Fibroblast of mammary gland (primary cell): Measurements from ENCODE around the gene TACC2.

ENCODE experiments used
- DNase-seq: peaks from one replicate; pipeline ENCODE4 v3.0.0-alpha.2; 2010; ENCODE audit warnings: low read depth
- H3K4me3 ChIP-seq: 2 replicates; pipeline ENCODE4 v1.5.1; 2011; ENCODE audit warnings: low read depth, mild to moderate bottlenecking, low read length, moderate library complexity; ENCODE audit not compliant: control insufficient read depth
- TF ChIP-seq, protein P1 (sequence below): conservative IDR thresholded peaks from 2 replicates; pipeline ENCODE4 v1.5.1; 2011; ENCODE audit warnings: low read depth, low read length, inconsistent platforms; ENCODE audit not compliant: control insufficient read depth, insufficient read depth

Gene TACC2

DNA sequence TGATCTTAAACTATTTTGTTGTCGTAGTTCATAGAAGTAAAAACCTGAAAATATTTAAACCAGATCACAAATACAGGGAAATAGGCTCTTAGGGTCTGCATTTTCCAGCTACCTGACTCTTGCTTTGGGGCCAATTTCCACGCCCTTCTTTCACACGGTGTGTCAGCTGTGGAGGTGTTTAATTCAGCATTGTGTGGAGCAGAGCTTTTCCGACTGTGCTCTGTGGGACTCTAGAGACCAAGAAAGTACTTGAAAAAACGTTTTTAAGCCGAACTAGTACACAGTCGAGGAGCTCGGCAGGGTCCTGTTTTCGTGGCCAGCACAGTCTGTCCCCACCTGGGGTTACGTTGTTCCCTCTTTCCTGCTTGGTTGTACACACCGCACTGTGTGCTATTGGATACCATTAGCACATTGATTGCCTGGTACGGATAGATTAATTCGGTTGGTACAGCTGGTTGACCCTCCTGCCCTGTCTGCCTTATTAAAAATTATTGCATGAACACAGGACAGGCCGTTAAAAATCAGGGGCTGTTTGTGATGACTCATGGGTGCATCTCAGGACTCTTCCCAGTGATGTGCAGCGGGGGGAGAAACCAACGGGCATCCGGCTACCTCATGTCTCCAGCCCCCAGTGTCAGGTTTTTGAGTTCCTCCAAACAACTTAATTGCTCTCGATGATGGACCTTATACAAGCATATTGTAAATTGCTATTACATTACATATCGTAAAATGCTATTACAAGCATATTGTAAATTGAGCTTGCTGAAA lies 201.4 kb downstream of the TACC2 start:
- H3K4me3 ChIP-seq, result no peak overlapping the region
- TF ChIP-seq, protein P1, sequence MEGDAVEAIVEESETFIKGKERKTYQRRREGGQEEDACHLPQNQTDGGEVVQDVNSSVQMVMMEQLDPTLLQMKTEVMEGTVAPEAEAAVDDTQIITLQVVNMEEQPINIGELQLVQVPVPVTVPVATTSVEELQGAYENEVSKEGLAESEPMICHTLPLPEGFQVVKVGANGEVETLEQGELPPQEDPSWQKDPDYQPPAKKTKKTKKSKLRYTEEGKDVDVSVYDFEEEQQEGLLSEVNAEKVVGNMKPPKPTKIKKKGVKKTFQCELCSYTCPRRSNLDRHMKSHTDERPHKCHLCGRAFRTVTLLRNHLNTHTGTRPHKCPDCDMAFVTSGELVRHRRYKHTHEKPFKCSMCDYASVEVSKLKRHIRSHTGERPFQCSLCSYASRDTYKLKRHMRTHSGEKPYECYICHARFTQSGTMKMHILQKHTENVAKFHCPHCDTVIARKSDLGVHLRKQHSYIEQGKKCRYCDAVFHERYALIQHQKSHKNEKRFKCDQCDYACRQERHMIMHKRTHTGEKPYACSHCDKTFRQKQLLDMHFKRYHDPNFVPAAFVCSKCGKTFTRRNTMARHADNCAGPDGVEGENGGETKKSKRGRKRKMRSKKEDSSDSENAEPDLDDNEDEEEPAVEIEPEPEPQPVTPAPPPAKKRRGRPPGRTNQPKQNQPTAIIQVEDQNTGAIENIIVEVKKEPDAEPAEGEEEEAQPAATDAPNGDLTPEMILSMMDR, result no peak
- peak; percentile 57 for DNase-seq

DNA sequence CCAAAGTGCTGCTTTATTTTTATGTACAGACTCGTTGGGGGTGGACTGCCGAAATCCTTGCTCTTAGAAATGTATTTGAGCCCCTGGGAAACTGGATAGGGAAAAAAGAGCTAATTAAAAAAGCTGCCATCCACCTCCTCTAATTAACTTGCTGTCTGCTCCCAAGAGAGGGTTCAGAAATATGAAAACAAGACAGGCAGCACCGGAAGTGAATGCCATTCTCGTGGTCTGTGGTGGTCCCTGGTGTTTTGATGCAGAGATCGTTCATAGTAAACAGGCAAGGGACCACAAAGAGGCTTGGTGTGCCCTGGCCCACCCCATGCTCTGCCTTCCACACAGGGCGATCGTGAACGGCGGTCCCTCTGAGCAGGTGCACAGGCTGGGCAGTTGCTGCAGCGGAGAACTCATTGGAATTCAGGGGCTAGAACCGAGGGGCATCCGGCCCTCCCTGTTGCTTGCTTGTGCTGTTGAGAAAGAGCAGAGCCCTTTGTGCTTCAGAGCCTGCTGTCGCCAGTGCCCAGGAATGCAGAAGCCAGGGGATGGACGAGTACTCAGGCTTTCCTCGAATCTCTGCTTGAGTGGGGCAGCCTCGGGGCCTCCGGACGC lies 203.1 kb downstream of the TACC2 start:
- TF ChIP-seq, protein P1, result no peak
- no peak for DNase-seq
- no peak overlapping the region for H3K4me3 ChIP-seq

DNA sequence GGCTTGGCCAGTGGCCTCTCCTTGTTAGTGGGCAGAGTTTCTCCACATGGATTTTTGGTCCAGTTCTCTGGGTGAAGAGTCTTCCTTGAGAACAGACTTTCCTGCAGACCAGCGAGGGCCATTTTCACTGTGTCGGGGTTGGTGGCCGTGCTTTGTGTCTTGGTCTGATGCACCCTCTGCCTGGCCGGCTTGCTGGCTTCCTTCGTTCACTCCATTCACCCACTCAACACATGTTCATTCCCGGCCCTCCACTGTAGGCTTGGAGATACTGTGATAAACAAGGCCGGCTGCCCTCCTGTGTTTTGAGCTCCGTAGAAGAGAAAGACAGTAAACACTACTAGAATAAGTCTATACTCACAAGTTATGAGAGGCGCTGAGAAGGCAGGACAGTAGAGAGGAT lies 205.3 kb downstream of the TACC2 start:
- TF ChIP-seq, protein P1, result no peak
- no peak for DNase-seq
- no peak overlapping the region for H3K4me3 ChIP-seq

DNA sequence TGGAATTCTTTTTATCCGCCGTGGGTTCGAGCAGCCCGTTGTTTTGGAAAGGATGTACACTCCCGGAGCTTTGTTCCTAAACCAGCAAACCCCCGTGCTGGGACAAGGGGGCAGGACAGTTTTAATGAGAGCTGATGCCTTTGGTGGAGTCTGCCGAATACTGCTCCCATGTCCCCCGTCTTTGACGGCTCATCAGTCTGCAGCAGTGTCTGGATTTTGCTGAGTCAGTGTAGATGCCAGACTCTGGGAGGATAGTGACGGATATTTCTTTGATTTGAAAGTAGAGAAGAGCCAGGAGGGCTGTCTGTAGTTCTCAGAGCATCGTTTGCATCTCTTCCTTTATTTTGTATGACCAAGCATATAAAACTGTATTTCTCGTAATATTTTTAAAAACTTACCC lies 207.3 kb downstream of the TACC2 start:
- TF ChIP-seq, protein P1, result no peak
- no peak for DNase-seq
- no peak overlapping the region for H3K4me3 ChIP-seq

DNA sequence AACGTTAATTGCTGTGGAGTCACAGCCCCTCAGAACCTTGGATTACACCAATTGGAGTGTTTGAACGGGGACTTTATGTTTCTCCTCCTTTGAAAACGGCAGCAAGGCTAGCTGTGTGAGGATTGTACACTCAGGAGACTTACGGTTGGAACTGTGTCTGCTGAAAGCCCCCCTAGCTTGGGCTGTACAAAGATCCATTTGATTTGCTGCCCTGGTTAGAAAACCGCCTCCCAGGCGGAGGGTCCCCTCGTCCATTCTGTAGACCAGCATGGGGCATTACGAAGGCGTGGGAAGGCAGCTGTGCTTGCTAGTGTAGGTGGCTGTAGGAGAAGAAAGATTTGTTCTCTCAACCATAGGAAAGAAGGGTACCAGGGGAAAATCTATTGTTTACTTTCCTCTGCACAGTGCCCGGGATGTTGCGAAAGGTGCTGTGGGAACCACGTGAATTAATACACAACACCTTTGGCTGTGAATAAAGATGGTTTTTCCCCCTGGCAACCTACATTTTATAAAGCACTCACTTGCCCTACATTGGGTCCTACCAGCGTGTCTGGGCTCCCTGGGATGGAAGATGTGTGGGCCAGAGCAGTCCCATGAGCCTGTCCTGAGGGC lies 208.8 kb downstream of the TACC2 start:
- no peak overlapping the region for H3K4me3 ChIP-seq
- no peak for DNase-seq
- TF ChIP-seq, protein P1, result no peak

DNA sequence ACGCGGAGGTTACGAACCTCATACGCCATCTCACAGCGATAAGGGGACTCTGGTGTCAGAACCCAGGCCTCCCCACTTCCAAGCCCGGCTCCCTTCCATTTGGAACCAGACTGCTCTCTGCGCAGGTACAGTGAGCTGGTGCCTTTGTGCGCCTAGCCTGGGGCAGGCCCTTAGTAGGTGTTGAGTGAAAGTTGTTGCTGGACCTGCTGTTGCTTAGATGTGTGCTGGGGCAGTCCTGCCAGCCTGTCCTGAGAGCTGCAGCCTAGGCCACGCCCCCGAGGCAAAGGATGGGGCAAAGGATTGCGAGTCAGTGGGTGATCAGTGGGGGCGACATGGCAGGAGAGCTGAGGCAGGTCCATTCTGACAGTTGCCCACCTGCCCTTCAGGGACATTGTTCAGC lies 209.7 kb downstream of the TACC2 start:
- no peak overlapping the region for H3K4me3 ChIP-seq
- TF ChIP-seq, protein P1, result no peak
- no peak for DNase-seq

DNA sequence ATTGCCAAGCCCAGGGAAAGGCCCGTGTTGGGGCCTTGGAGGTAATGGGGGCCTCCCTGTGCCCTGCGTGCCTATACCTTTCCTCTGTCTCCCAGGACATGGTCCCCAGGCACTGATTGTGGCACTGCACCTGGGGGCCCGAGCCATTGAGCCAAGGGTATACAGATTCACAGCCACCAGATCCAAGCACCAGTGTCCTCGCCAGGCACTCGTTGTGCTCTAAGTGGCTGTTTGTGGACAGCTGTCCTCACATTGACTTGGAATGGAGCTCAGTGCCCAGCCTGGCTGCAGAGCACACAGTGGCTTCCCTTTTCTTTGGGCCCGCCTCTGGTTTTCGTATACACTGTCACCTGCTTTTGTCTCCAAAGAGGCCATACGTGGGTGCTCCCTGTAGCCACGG lies 210.1 kb downstream of the TACC2 start:
- TF ChIP-seq, protein P1, result no peak
- DNase-seq, result no peak
- no peak overlapping the region for H3K4me3 ChIP-seq
